Brain microvascular endothelial cell (primary cell): Measurements from ENCODE around the gene COG2.

Source experiments
- DNase-seq: peaks from one replicate; pipeline ENCODE4 v3.0.0-alpha.2; 2020
- H3K27ac ChIP-seq: fragments of 250-450 bp; sonication (Bioruptor Pico); 2 replicates; pipeline ENCODE4 v1.5.1; 2020; ENCODE audit warnings: mild to moderate bottlenecking, moderate library complexity
- H3K27me3 ChIP-seq: fragments of 250-450 bp; sonication (Bioruptor Pico); replicated peaks from 2 replicates; pipeline ENCODE4 v1.5.1; 2020; ENCODE audit warnings: mild to moderate bottlenecking
- H3K36me3 ChIP-seq: fragments of 250-450 bp; sonication (Bioruptor Pico); replicated peaks from 2 replicates; pipeline ENCODE4 v1.5.1; 2020; ENCODE audit warnings: mild to moderate bottlenecking
- H3K4me3 ChIP-seq: 2 replicates; pipeline ENCODE4 v1.5.1; 2011; ENCODE audit warnings: low read depth, mild to moderate bottlenecking, control low read depth, low read length, moderate library complexity
- CTCF ChIP-seq: IDR thresholded peaks from 2 replicates; pipeline ENCODE4 v1.5.1; 2011; ENCODE audit warnings: low read depth, mild to moderate bottlenecking, moderate library complexity, low read length, control low read depth, inconsistent platforms; ENCODE audit errors: missing control alignments
- in situ Hi-C: cut with HindIII; loops from 2 replicates; pipeline ENCODE4 v1.10.0; 2017; ENCODE audit warnings: low sequenced_read_pairs, low pct_ligation_motif_present

COG2 gene

DNA sequence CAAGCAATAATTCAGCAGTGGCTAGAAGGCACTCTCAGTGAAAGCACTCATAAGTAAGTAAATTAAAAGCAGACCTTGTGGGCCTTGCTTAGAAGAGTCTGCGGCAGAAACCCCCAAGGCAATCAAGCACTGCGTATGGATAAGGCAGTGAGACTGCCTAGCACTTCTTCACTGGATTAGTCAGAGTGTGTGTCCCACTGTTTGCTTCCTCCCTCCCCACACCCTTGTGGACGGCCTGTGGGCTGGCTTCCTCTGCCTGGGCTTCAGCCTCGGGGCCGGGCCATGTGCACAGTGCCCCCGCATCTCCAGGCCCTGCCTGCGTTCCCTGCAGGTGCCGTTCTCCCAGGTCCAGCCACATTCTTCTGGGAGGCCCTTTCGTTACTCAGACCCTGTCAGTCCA is 47.8 kb downstream of the COG2 start:
- no peak for DNase-seq
- H3K27ac ChIP-seq: no peak overlapping the region
- H3K27me3 ChIP-seq: no peaks in the 10 kb centered on the region
- no peak for TF ChIP-seq CTCF
- peaks cover 50% of the 10 kb centered on the region for H3K36me3 ChIP-seq
- in situ Hi-C loops: no loop called here
- no peak overlapping the region for H3K4me3 ChIP-seq

GRCh38 chr1:230691615-230692014 is 49.3 kb downstream of the COG2 start:
- no peak overlapping the region for H3K4me3 ChIP-seq
- H3K27me3 ChIP-seq: no peaks in the 10 kb centered on the region
- DNase-seq: no peak
- TF ChIP-seq CTCF: no peak
- in situ Hi-C loops: no loop called here
- H3K36me3 ChIP-seq: peaks cover 39% of the 10 kb centered on the region
- H3K27ac ChIP-seq: no peak overlapping the region

GRCh38 chr1:230693221-230693620 is 50.9 kb downstream of the COG2 start:
- no peak overlapping the region for H3K27ac ChIP-seq
- no peak for TF ChIP-seq CTCF
- no peak overlapping the region for H3K4me3 ChIP-seq
- peaks cover 33% of the 10 kb centered on the region for H3K36me3 ChIP-seq
- in situ Hi-C loops: no loop called here
- no peaks in the 10 kb centered on the region for H3K27me3 ChIP-seq
- no peak for DNase-seq

GRCh38 chr1:230693777-230694176 is 51.5 kb downstream of the COG2 start:
- Histone ChIP-seq H3K27ac (no peak overlapping the region), H3K4me3 (no peak overlapping the region), H3K27me3 (no peaks in the 10 kb centered on the region), H3K36me3 (peaks cover 33% of the 10 kb centered on the region)
- TF ChIP-seq CTCF: no peak
- in situ Hi-C loops: no loop called here
- DNase-seq: no peak

DNA sequence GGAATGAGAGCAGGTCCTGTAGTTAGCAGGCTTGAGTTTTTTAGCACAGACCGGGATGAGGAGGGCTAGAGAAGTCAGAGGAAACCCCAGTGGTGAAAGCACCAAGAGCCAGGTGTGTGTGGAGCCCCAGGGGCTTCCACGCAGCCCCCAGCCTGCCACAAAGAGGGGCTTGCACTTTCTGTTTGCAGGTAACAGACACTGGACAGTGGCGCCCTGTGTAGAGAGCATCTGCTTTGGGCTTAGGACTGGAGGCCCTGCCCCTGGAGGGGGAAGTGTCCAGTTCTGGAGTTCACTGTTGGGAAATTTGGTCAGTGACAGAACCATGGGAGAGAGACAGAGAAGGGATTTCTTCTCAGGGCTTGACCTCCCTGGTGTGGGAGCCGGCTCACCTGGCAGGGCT is 52.2 kb downstream of the COG2 start:
- in situ Hi-C loops: no loop called here
- Histone ChIP-seq H3K36me3 (peaks cover 30% of the 10 kb centered on the region), H3K27me3 (no peaks in the 10 kb centered on the region), H3K27ac (no peak overlapping the region), H3K4me3 (no peak overlapping the region)
- no peak for DNase-seq
- no peak for TF ChIP-seq CTCF

DNA sequence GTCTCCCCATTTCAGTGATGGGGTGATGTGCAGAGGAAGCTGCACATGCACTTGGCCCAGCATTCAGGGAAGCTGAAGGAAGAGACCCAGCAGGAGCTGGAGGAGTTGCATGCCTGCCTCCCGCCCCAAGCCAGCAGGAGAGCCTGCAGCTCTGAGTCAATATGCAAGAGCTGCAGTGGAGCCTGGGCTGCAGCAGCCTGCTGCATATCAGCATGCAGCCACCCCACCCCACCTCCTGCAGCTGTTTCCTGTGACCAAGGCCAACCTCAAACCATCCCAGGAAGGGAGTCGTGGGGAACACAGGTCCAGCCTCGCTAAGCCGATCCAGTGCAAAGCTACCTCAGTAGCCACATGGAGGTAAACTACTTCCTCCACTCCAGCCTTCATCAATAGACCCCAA is 52.7 kb downstream of the COG2 start:
- no peak for TF ChIP-seq CTCF
- no peak for DNase-seq
- Histone ChIP-seq H3K36me3 (peaks cover 25% of the 10 kb centered on the region), H3K27ac (no peak overlapping the region), H3K27me3 (no peaks in the 10 kb centered on the region), H3K4me3 (no peak overlapping the region)
- in situ Hi-C loops: no loop called here
